Measurements from ENCODE around the gene GID8.

GID8 gene

GRCh38 chr20:62986257-62986800, 48.4 kb downstream of the GID8 start:
- H3K36me3 Mint-ChIP-seq (ENCODE audit: low read depth), result no peaks in the 10 kb centered on the region
- TF ChIP-seq, protein P1, sequence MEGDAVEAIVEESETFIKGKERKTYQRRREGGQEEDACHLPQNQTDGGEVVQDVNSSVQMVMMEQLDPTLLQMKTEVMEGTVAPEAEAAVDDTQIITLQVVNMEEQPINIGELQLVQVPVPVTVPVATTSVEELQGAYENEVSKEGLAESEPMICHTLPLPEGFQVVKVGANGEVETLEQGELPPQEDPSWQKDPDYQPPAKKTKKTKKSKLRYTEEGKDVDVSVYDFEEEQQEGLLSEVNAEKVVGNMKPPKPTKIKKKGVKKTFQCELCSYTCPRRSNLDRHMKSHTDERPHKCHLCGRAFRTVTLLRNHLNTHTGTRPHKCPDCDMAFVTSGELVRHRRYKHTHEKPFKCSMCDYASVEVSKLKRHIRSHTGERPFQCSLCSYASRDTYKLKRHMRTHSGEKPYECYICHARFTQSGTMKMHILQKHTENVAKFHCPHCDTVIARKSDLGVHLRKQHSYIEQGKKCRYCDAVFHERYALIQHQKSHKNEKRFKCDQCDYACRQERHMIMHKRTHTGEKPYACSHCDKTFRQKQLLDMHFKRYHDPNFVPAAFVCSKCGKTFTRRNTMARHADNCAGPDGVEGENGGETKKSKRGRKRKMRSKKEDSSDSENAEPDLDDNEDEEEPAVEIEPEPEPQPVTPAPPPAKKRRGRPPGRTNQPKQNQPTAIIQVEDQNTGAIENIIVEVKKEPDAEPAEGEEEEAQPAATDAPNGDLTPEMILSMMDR (IDR thresholded peaks at IDR 0.05; ENCODE audit: unreplicated experiment in 3 of 3), result no peak
- H3K27ac Mint-ChIP-seq, result no peak overlapping the region
- peaks cover 13% of the 10 kb centered on the region for H3K4me1 Mint-ChIP-seq
- H3K4me3 Mint-ChIP-seq, result no peak overlapping the region
- H3K27me3 Mint-ChIP-seq (ENCODE audit: low read depth), result peaks cover 57% of the 10 kb centered on the region
- no peaks in the 10 kb centered on the region for H3K9me3 Mint-ChIP-seq

DNA sequence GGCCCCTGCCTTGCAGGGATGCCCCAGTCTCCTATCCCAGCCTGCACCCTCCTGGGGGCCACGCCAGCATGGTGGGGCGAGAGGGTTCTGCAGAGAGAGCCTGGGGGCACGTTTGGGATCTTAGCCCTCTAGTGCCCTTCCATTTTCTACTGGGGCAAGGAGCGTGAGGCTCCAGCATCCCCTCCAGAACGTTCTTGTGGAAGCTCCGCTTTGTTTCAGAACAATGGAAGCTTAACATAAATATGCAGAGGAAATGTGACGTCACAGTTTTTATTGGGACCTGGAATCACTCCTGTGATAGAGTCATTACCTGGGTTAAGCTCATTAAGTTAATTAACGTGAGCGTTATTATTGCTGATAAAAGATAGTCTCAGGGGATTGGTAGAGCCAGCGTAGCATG, 49.2 kb downstream of the GID8 start:
- Mint-ChIP-seq H3K4me1 (peaks cover 12% of the 10 kb centered on the region), H3K9me3 (no peaks in the 10 kb centered on the region), H3K27me3 (ENCODE audit: low read depth) (peaks cover 58% of the 10 kb centered on the region), H3K36me3 (ENCODE audit: low read depth) (no peaks in the 10 kb centered on the region), H3K27ac (no peak overlapping the region), H3K4me3 (no peak overlapping the region)
- TF ChIP-seq, protein P1 (IDR thresholded peaks at IDR 0.05; ENCODE audit: unreplicated experiment in 3 of 3), result no peak

GRCh38 chr20:62989201-62989601, 51.3 kb downstream of the GID8 start:
- Mint-ChIP-seq H3K27ac (no peak overlapping the region), H3K27me3 (ENCODE audit: low read depth) (peaks cover 52% of the 10 kb centered on the region), H3K9me3 (no peaks in the 10 kb centered on the region), H3K36me3 (ENCODE audit: low read depth) (no peaks in the 10 kb centered on the region), H3K4me1 (peaks cover 10% of the 10 kb centered on the region), H3K4me3 (no peak overlapping the region)
- TF ChIP-seq, protein P1 (IDR thresholded peaks at IDR 0.05; ENCODE audit: unreplicated experiment in 3 of 3), result no peak

- H3K36me3 Mint-ChIP-seq (ENCODE audit: low read depth), result no peaks in the 10 kb centered on the region
- H3K9me3 Mint-ChIP-seq, result no peaks in the 10 kb centered on the region
- TF ChIP-seq, protein P1 (IDR thresholded peaks at IDR 0.05; ENCODE audit: unreplicated experiment in 3 of 3), result no peak
- peaks cover 53% of the 10 kb centered on the region for H3K27me3 Mint-ChIP-seq (ENCODE audit: low read depth)
- H3K4me1 Mint-ChIP-seq, result no peaks in the 10 kb centered on the region
- no peak overlapping the region for H3K4me3 Mint-ChIP-seq
- H3K27ac Mint-ChIP-seq, result no peak overlapping the region
Observed at GRCh38 chr20:62990306-62990825, 52.4 kb downstream of the GID8 start.

GRCh38 chr20:62991196-62991807, 53.4 kb downstream of the GID8 start:
- Mint-ChIP-seq H3K36me3 (ENCODE audit: low read depth) (no peaks in the 10 kb centered on the region), H3K9me3 (no peaks in the 10 kb centered on the region), H3K4me1 (no peaks in the 10 kb centered on the region), H3K4me3 (no peak overlapping the region), H3K27ac (no peak overlapping the region), H3K27me3 (ENCODE audit: low read depth) (peaks cover 62% of the 10 kb centered on the region)
- TF ChIP-seq, protein P1 (IDR thresholded peaks at IDR 0.05; ENCODE audit: unreplicated experiment in 3 of 3), result no peak

- Mint-ChIP-seq H3K4me3 (no peak overlapping the region), H3K36me3 (ENCODE audit: low read depth) (no peaks in the 10 kb centered on the region), H3K4me1 (no peaks in the 10 kb centered on the region), H3K27ac (no peak overlapping the region), H3K27me3 (ENCODE audit: low read depth) (peaks cover 66% of the 10 kb centered on the region), H3K9me3 (no peaks in the 10 kb centered on the region)
- TF ChIP-seq, protein P1 (IDR thresholded peaks at IDR 0.05; ENCODE audit: unreplicated experiment in 3 of 3), result no peak
Observed at GRCh38 chr20:62991863-62992262, 53.9 kb downstream of the GID8 start.

Measured in nephron (organoid).